Endothelial cell of umbilical vein (primary cell): ENCODE results near the gene ATXN2. TPM values are rescaled to one million over a fixed set of nuclear protein-coding genes. Genes with fewer than 3 reads are reported as not detected.

Experiments
- BruUV-seq: library from RNA; stranded (reverse); fragments of 400-500 nt; replicated peaks from 2 replicates; lab custom pipeline; 2021; lab: Mats Ljungman, UMichigan
- CTCF ChIA-PET: fragments of 300-600, 350-600 bp; sonication (Branson Sonifier 250); formaldehyde crosslinking; loops from one replicate; lab custom pipeline; 2021; ENCODE audit warnings: antibody characterized with exemption, inconsistent platforms; lab: Charles Lee
- POLR2A ChIA-PET: fragments of 300-600, 350-600 bp; sonication (Branson Sonifier 250); formaldehyde crosslinking; loops from one replicate; lab custom pipeline; 2021; ENCODE audit warnings: antibody characterized with exemption, inconsistent platforms; lab: Charles Lee
- DNase-seq: peaks from one replicate; pipeline ENCODE4 v3.0.0-alpha.2; 2011; ENCODE audit warnings: low read depth, low spot score
- FAIRE-seq: peaks from 2 replicates; lab custom pipeline; 2011; peaks lifted over from hg19 to GRCh38; lab: Jason Lieb, UNC
- H2AFZ ChIP-seq: 2 replicates; pipeline ENCODE4 v1.6.0; 2012; ENCODE audit warnings: low read depth, low read length, control low read depth, inconsistent platforms
- H3K27ac ChIP-seq: 2 replicates; pipeline ENCODE4 v1.5.1; 2011; ENCODE audit warnings: low read depth, mild to moderate bottlenecking, control low read depth, low read length, moderate library complexity; ENCODE audit not compliant: insufficient read depth
- H3K27me3 ChIP-seq, 2 experiments: 2 replicates each; pipeline versions ENCODE4 v1.6.0 to v1.6.1; 2011; ENCODE audit warnings: low read length in 2 of 2, mixed read lengths in 1 of 2; ENCODE audit not compliant: control insufficient read depth in 2 of 2, insufficient read depth in 2 of 2
- H3K36me3 ChIP-seq, 2 experiments: 2 replicates in 1 of 2; 3 replicates in 1 of 2; pipeline ENCODE4 v1.5.1; 2011; ENCODE audit warnings: low read length in 2 of 2, mild to moderate bottlenecking in 1 of 2, moderate library complexity in 1 of 2; ENCODE audit not compliant: control insufficient read depth in 2 of 2, insufficient read depth in 2 of 2; ENCODE audit errors: extremely low read depth in 1 of 2
- H3K4me1 ChIP-seq: 3 replicates; pipeline ENCODE4 v1.5.1; 2011; ENCODE audit warnings: mild to moderate bottlenecking, low read length; ENCODE audit not compliant: control insufficient read depth, insufficient read depth; ENCODE audit errors: extremely low read depth
- H3K4me2 ChIP-seq: 2 replicates; pipeline ENCODE4 v1.6.1; 2011; ENCODE audit warnings: low read length, control low read depth, mixed read lengths; ENCODE audit not compliant: insufficient read depth
- H3K4me3 ChIP-seq, 3 experiments: fragments of 200-600 bp in 1 of 3; sonication (generic), shearing (Covaris generic) in 1 of 3; replicated peaks in 1 of 3; 2 replicates each; pipeline ENCODE4 v1.5.1; 2011 to 2016; ENCODE audit warnings: control low read depth in 3 of 3, low read length in 3 of 3, mild to moderate bottlenecking in 2 of 3, inconsistent platforms in 1 of 3, low read depth in 1 of 3, moderate library complexity in 1 of 3; ENCODE audit not compliant: insufficient read depth in 1 of 3
- H3K79me2 ChIP-seq: 2 replicates; pipeline ENCODE4 v1.6.0; 2012; ENCODE audit warnings: low read length, inconsistent platforms; ENCODE audit not compliant: control insufficient read depth, insufficient read depth
- H3K9ac ChIP-seq: replicated peaks from 2 replicates; pipeline ENCODE3; 2011; ENCODE audit warnings: low read length, control low read depth; ENCODE audit not compliant: insufficient read depth; ENCODE audit errors: extremely low read depth
- H3K9me1 ChIP-seq: replicated peaks from 3 replicates; pipeline ENCODE4 v1.6.0; 2011; ENCODE audit warnings: mild to moderate bottlenecking, low read length; ENCODE audit not compliant: control insufficient read depth, insufficient read depth; ENCODE audit errors: extremely low read depth
- H3K9me3 ChIP-seq: replicated peaks from 2 replicates; pipeline ENCODE4 v1.5.1; 2012; ENCODE audit warnings: low read length, inconsistent platforms; ENCODE audit not compliant: control insufficient read depth, insufficient read depth
- H4K20me1 ChIP-seq: replicated peaks from 2 replicates; pipeline ENCODE3; 2011; ENCODE audit warnings: mild to moderate bottlenecking, low read length; ENCODE audit not compliant: control insufficient read depth, insufficient read depth; ENCODE audit errors: extremely low read depth
- EZH2 ChIP-seq: IDR thresholded peaks from 2 replicates; pipeline ENCODE4 v1.6.1; 2012; ENCODE audit warnings: borderline replicate concordance, low read depth, mild to moderate bottlenecking, moderate library complexity, low read length, inconsistent platforms; ENCODE audit not compliant: severe bottlenecking
- GATA2 ChIP-seq: IDR thresholded peaks from 2 replicates; pipeline ENCODE4 v1.7.0; 2011; ENCODE audit warnings: low read depth, mild to moderate bottlenecking, moderate library complexity, mixed read lengths, low read length; ENCODE audit not compliant: insufficient read length, insufficient read depth
- POLR2A ChIP-seq: IDR thresholded peaks from 2 replicates; pipeline ENCODE4 v1.6.1; 2012; ENCODE audit warnings: low read depth, mild to moderate bottlenecking, control low read depth, low read length
- dilution Hi-C: fragments of 300-500 bp; cut with MboI; formaldehyde crosslinking; loops from one replicate; pipeline ENCODE4 v1.15.0; 2019; ENCODE audit warnings: low sequenced_read_pairs; ENCODE audit not compliant: extremely low pct_ligation_motif_present
- intact Hi-C: fragments of 100-400 bp; cut with micrococcal nuclease; formaldehyde crosslinking; loops from one replicate; pipeline ENCODE4 v1.10.0; 2022
- polyA plus RNA-seq, 4 experiments: library from polyadenylated mRNA; depleted of rRNA in 3 of 4; stranded (reverse) in 3 of 4; unstranded in 1 of 4; fragments of >200 nt; gene quantifications; 2 replicates each; pipeline versions ENCODE4 v1.2.1 to v1.2.3, GENCODE V29; 2011 to 2012; ENCODE audit warnings: missing spikeins in 1 of 4
- total RNA-seq: library from RNA; stranded (reverse); gene quantifications from 2 replicates; pipeline ENCODE4 v1.2.3, GENCODE V29; 2021
- TF ChIP-seq, protein P1 (sequence below): IDR thresholded peaks from 2 replicates; pipeline ENCODE4 v1.6.1; 2011; ENCODE audit not compliant: insufficient read depth, insufficient read length

Gene ATXN2
- total and polyA plus RNA-seq, 2 donors (not counting 3 experiments of a cell fraction or from before 2014, with no cell fraction given): 58.9 to 86.7 TPM

- intact Hi-C loops: no loop called here
- CTCF ChIA-PET: interaction anchor here (0.7 to 1.3 kb wide), 2 partner anchors 27 to 238 kb away, joined by 3 read pairs; no protein-coding TSS in a partner anchor
Observed at GRCh38 chr12:111635524-111635923, 36.4 kb upstream of the ATXN2 start.

DNA sequence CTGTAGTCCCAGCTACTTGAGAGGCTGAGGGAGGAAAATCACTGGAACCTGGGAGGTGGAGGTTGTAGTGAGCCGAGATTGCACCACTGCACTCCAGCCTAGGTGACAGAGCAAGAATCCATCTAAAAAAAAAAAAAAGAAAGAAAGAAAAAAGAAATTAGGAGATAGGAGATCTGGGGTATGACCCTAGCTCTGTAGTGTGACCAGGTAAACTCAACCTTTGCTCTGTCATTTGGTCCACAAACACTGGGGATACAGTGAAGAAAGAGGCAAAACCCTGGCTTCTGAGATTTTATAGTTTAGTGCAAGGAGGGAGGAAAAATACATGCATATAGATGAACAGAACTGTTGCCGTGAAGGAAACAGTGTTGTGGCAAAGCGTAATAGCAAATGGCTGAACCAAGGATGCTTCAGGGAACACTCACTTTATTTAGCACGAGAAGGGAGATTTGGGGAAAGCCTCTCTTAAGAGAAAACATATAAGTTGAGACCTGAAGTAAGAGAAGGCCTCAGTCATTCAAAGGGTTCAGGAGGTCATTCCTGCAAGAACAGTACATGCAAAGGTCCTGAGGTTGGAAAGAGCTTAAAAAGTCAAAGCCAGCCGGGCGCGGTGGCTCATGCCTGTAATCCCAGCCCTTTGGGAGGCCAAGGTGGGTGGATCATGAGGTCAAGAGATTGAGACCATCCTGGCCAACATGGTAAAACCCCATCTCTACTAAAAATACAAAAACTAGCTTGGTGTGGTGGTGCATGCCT, 29.6 kb upstream of the ATXN2 start:
- Histone ChIP-seq H3K9me3 (no peaks in the 10 kb centered on the region), H3K79me2 (no peaks in the 10 kb centered on the region), H2AFZ (no peak overlapping the region), H4K20me1 (no peaks in the 10 kb centered on the region), H3K4me2 (no peak overlapping the region), H3K9me1 (no peaks in the 10 kb centered on the region), H3K4me3 (no peak overlapping the region), H3K9ac (no peak overlapping the region), H3K4me1 (no peaks in the 10 kb centered on the region), H3K27me3 (no peaks in the 10 kb centered on the region), H3K27ac (no peak overlapping the region), H3K36me3 (no peaks in the 10 kb centered on the region)
- dilution Hi-C loops (no loop called here), intact Hi-C loops (no loop called here)
- FAIRE-seq (no peak), DNase-seq (no peak)
- no TSS peak for BruUV-seq
- TF ChIP-seq POLR2A (no peak), EZH2 (no peak), GATA2 (no peak)
- TF ChIP-seq, protein P1, sequence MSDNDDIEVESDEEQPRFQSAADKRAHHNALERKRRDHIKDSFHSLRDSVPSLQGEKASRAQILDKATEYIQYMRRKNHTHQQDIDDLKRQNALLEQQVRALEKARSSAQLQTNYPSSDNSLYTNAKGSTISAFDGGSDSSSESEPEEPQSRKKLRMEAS: no peak
- ChIA-PET POLR2A (no interaction called here), CTCF (interaction anchor here (0.6 to 1.7 kb wide), 3 partner anchors 81 to 1197 kb away, joined by 3 read pairs; no protein-coding TSS in a partner anchor)

More at GRCh38 chr12:111635524-111635923, 36.4 kb upstream of the ATXN2 start:
- dilution Hi-C loops: no loop called here
- no TSS peak for BruUV-seq
- Histone ChIP-seq H2AFZ (no peak overlapping the region), H3K9me1 (no peaks in the 10 kb centered on the region), H3K4me2 (no peak overlapping the region), H4K20me1 (no peaks in the 10 kb centered on the region), H3K9ac (no peak overlapping the region), H3K9me3 (no peaks in the 10 kb centered on the region), H3K4me1 (peaks cover 6% of the 10 kb centered on the region), H3K27ac (no peak overlapping the region), H3K4me3 (no peak overlapping the region), H3K36me3 (no peaks in the 10 kb centered on the region), H3K79me2 (no peaks in the 10 kb centered on the region), H3K27me3 (no peaks in the 10 kb centered on the region)
- FAIRE-seq: no peak
- TF ChIP-seq POLR2A (no peak), GATA2 (no peak)
- TF ChIP-seq, protein P1: no peak
- no peak for DNase-seq
- POLR2A ChIA-PET: no interaction called here
